ENCODE data around the gene KRT3. TPM values are rescaled to one million over a fixed set of nuclear protein-coding genes. Genes with fewer than 3 reads are reported as not detected.

The KRT3 gene
- total RNA-seq, 2 donors from 2014 or later, result not detected

GRCh38 chr12:52776913-52777395 is 19.0 kb downstream of the KRT3 start, which contains the start of gene KRT76:
Gene KRT76 (minus strand): TSS chr12:52777345. CDS start chr12:52777291, 54 bp downstream.
- no peak within 1 kb of the TSS for H3K27ac ChIP-seq
- no peaks in the 10 kb centered on the region for H3K4me1 ChIP-seq (replicated peaks)
- no peaks in the 10 kb centered on the region for H3K9me3 ChIP-seq
- peaks cover 2% of the 10 kb centered on the region for H3K27me3 ChIP-seq (replicated peaks; ENCODE audit: insufficient read depth)
- DNase-seq (ENCODE audit: low spot score), result no peak
- no peak within 1 kb of the TSS for H3K4me3 ChIP-seq
- intact Hi-C loops (cut with DNase I), result no loop called here
- 93% methylated on average over 8 of the region's 8 CpGs for WGBS
- no peaks in the 10 kb centered on the region for H3K36me3 ChIP-seq
- TF ChIP-seq CTCF (IDR thresholded peaks at IDR 0.05) (no peak), POLR2AphosphoS5 (IDR thresholded peaks at IDR 0.05) (no peak), POLR2A (IDR thresholded peaks at IDR 0.05) (no peak)

GRCh38 chr12:52776435-52776834 is 19.5 kb downstream of the KRT3 start:
- no peak for TF ChIP-seq POLR2A (IDR thresholded peaks at IDR 0.05)
- no peak for TF ChIP-seq POLR2AphosphoS5 (IDR thresholded peaks at IDR 0.05)
- TF ChIP-seq CTCF (IDR thresholded peaks at IDR 0.05), result no peak
- intact Hi-C loops (cut with DNase I), result no loop called here
- H3K4me3 ChIP-seq, result no peak overlapping the region
- WGBS, result 91% methylated on average over 5 of the region's 5 CpGs
- H3K36me3 ChIP-seq, result no peaks in the 10 kb centered on the region
- H3K27me3 ChIP-seq (replicated peaks; ENCODE audit: insufficient read depth), result peaks cover 2% of the 10 kb centered on the region
- H3K9me3 ChIP-seq, result no peaks in the 10 kb centered on the region
- DNase-seq (ENCODE audit: low spot score), result no peak
- no peak overlapping the region for H3K27ac ChIP-seq
- no peaks in the 10 kb centered on the region for H3K4me1 ChIP-seq (replicated peaks)

- Histone ChIP-seq H3K4me3 (no peak overlapping the region), H3K4me1 (replicated peaks) (no peaks in the 10 kb centered on the region), H3K27me3 (replicated peaks; ENCODE audit: insufficient read depth) (peaks cover 2% of the 10 kb centered on the region), H3K36me3 (no peaks in the 10 kb centered on the region), H3K27ac (no peak overlapping the region), H3K9me3 (no peaks in the 10 kb centered on the region)
- intact Hi-C loops (cut with DNase I), result no loop called here
- no peak for TF ChIP-seq POLR2A (IDR thresholded peaks at IDR 0.05)
- no peak for TF ChIP-seq POLR2AphosphoS5 (IDR thresholded peaks at IDR 0.05)
- no peak for TF ChIP-seq CTCF (IDR thresholded peaks at IDR 0.05)
- DNase-seq (ENCODE audit: low spot score), result no peak
- 83% methylated on average over 8 of the region's 8 CpGs for WGBS
Measured at GRCh38 chr12:52774629-52775250, 21.2 kb downstream of the KRT3 start.

GRCh38 chr12:52772772-52773171 is 23.1 kb downstream of the KRT3 start:
- intact Hi-C loops (cut with DNase I), result no loop called here
- WGBS, result 70% methylated on average over 3 of the region's 3 CpGs
- TF ChIP-seq CTCF (IDR thresholded peaks at IDR 0.05) (no peak), POLR2A (IDR thresholded peaks at IDR 0.05) (no peak)

GRCh38 chr12:52772188-52772587 is 23.7 kb downstream of the KRT3 start:
- WGBS, result 88% methylated on average over 4 of the region's 4 CpGs
- H3K9me3 ChIP-seq, result no peaks in the 10 kb centered on the region
- no peaks in the 10 kb centered on the region for H3K4me1 ChIP-seq (replicated peaks)
- TF ChIP-seq POLR2AphosphoS5 (IDR thresholded peaks at IDR 0.05) (no peak), POLR2A (IDR thresholded peaks at IDR 0.05) (no peak), CTCF (IDR thresholded peaks at IDR 0.05) (no peak)
- no peak overlapping the region for H3K27ac ChIP-seq
- no peak for DNase-seq (ENCODE audit: low spot score)
- no peak overlapping the region for H3K4me3 ChIP-seq
- H3K36me3 ChIP-seq, result no peaks in the 10 kb centered on the region
- intact Hi-C loops (cut with DNase I), result no loop called here
- H3K27me3 ChIP-seq (replicated peaks; ENCODE audit: insufficient read depth), result peaks cover 2% of the 10 kb centered on the region

More at GRCh38 chr12:52772772-52773171, 23.1 kb downstream of the KRT3 start:
- Histone ChIP-seq H3K4me1 (replicated peaks) (no peaks in the 10 kb centered on the region), H3K36me3 (no peaks in the 10 kb centered on the region), H3K4me3 (no peak overlapping the region), H3K27ac (no peak overlapping the region), H3K9me3 (no peaks in the 10 kb centered on the region), H3K27me3 (replicated peaks; ENCODE audit: insufficient read depth) (peaks cover 2% of the 10 kb centered on the region)
- no peak for DNase-seq (ENCODE audit: low spot score)
